Left ventricle myocardium inferior (tissue), 1 donor: Measurements from ENCODE around the gene FARS2. TPM values are rescaled to one million over a fixed set of nuclear protein-coding genes. Genes with fewer than 3 reads are reported as not detected.

Experiments used
- DNase-seq: peaks from one replicate; pipeline ENCODE4 v3.0.0-alpha.2; 2020
- H3K27ac ChIP-seq: fragments of 200-600 bp; replicated peaks from 2 replicates; pipeline ENCODE4 v1.8.0; 2021
- H3K27me3 ChIP-seq: fragments of 200-600 bp; 2 replicates; pipeline ENCODE4 v1.8.0; 2021; ENCODE audit warnings: low read depth
- H3K36me3 ChIP-seq: fragments of 200-600 bp; 2 replicates; pipeline ENCODE4 v1.8.0; 2021
- H3K4me1 ChIP-seq: fragments of 200-600 bp; 2 replicates; pipeline ENCODE4 v1.8.0; 2021
- H3K4me3 ChIP-seq: fragments of 200-600 bp; 2 replicates; pipeline ENCODE4 v1.8.0; 2021; ENCODE audit warnings: mild to moderate bottlenecking, moderate library complexity
- H3K9me3 ChIP-seq: fragments of 200-600 bp; replicated peaks from 2 replicates; pipeline ENCODE4 v1.8.0; 2021
- intact Hi-C: fragments of 100-400 bp; cut with micrococcal nuclease; formaldehyde crosslinking; loops from one replicate; pipeline ENCODE4 v1.11.0; 2022
- total RNA-seq: library from RNA; stranded (reverse); fragmentation: NEBNext Ultra II Directional; extraction: Animal tissue kit (Norgen Biotek cat#: 25700); gene quantifications from one replicate; pipeline ENCODE4 v1.2.1, GENCODE V29; 2021
- TF ChIP-seq, protein P1 (sequence below): fragments of 200-600 bp; IDR thresholded peaks from 2 replicates; pipeline ENCODE4 v1.8.0; 2021; ENCODE audit warnings: antibody characterized with exemption, mild to moderate bottlenecking, borderline replicate concordance
- donor health status: DM: no; HTN: yes; CAD: no; lungs with severe emphysema.

FARS2 gene
- total RNA-seq, 1 donor from 2014 or later: 16.7 TPM

DNA sequence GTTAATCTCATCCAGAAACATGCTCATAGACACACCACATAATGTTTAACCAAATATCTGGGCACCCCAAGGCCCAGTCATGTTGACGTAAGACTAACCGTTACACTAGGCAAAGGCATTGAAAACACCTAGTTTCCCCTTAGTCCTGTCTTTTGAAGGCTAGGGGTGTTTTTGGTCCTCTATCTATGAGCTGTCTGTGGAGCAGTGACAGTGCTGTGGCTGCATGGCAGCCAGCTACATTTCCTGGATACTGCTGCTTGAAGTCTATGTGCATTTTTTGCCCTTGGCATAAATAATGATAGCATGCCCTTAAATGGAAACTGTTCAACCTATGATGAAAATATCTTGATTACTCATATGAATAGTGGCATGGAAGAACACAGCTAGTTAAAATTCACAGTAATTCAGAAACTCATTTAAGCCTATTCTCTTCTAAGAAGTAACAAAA, 18.6 kb downstream of the FARS2 start:
- H3K9me3 ChIP-seq: no peaks in the 10 kb centered on the region
- intact Hi-C loops: no loop called here
- no peaks in the 10 kb centered on the region for H3K36me3 ChIP-seq
- DNase-seq: no peak
- TF ChIP-seq, protein P1, sequence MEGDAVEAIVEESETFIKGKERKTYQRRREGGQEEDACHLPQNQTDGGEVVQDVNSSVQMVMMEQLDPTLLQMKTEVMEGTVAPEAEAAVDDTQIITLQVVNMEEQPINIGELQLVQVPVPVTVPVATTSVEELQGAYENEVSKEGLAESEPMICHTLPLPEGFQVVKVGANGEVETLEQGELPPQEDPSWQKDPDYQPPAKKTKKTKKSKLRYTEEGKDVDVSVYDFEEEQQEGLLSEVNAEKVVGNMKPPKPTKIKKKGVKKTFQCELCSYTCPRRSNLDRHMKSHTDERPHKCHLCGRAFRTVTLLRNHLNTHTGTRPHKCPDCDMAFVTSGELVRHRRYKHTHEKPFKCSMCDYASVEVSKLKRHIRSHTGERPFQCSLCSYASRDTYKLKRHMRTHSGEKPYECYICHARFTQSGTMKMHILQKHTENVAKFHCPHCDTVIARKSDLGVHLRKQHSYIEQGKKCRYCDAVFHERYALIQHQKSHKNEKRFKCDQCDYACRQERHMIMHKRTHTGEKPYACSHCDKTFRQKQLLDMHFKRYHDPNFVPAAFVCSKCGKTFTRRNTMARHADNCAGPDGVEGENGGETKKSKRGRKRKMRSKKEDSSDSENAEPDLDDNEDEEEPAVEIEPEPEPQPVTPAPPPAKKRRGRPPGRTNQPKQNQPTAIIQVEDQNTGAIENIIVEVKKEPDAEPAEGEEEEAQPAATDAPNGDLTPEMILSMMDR: no peak
- no peak overlapping the region for H3K4me3 ChIP-seq
- no peak overlapping the region for H3K27ac ChIP-seq
- H3K27me3 ChIP-seq: no peaks in the 10 kb centered on the region
- no peaks in the 10 kb centered on the region for H3K4me1 ChIP-seq

GRCh38 chr6:5280920-5281319, 19.6 kb downstream of the FARS2 start:
- TF ChIP-seq, protein P1: no peak
- Histone ChIP-seq H3K27me3 (no peaks in the 10 kb centered on the region), H3K36me3 (no peaks in the 10 kb centered on the region), H3K27ac (no peak overlapping the region), H3K9me3 (no peaks in the 10 kb centered on the region), H3K4me1 (no peaks in the 10 kb centered on the region), H3K4me3 (no peak overlapping the region)
- DNase-seq: no peak
- intact Hi-C loops: no loop called here

DNA sequence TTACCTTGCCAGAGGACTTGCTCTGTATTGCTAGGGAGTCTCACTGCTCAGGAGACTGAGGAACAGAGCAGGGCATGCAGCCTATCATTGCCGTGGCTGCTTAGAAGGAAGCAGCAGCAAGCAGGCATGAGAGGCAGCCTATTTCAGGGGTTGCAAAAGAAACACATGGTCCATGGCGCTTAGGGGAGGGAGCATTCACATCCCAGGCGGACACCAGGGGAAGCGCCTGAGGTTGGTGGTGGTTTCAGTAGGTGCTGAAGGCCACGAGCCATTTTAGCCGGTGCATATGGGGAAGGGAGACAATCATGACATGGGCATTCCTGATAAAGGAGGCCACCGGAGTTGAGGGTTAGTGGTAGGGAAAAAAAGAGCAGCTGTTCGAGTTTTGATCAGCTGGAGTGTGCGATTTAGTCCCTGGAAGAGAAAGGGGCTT, 20.9 kb downstream of the FARS2 start:
- H3K27ac ChIP-seq: no peak overlapping the region
- no peak for DNase-seq
- intact Hi-C loops: no loop called here
- no peak overlapping the region for H3K4me3 ChIP-seq
- no peaks in the 10 kb centered on the region for H3K27me3 ChIP-seq
- peaks cover 6% of the 10 kb centered on the region for H3K4me1 ChIP-seq
- TF ChIP-seq, protein P1: no peak
- H3K9me3 ChIP-seq: no peaks in the 10 kb centered on the region
- no peaks in the 10 kb centered on the region for H3K36me3 ChIP-seq

DNA sequence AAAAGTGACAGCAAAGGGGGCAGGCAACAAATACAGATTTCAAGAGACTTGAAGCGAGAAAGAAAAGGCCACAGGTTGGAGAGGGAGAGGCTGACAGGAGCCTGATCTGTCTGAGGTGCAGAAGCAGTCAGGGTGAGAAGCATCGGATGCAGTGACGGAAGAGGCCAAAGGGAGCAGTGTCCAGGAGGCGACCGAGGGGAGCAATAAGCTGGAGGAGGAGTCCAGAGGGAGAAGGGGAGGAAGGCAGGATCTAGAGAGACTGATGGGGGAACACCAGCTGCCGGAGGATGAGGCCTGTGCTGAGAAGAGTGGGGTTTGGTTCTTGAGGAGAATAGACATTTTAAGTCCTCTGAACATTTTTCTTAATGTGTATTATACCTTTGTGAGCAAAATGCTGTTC, 23.8 kb downstream of the FARS2 start:
- H3K27me3 ChIP-seq: no peaks in the 10 kb centered on the region
- H3K27ac ChIP-seq: no peak overlapping the region
- no peak overlapping the region for H3K4me3 ChIP-seq
- intact Hi-C loops: no loop called here
- DNase-seq: no peak
- TF ChIP-seq, protein P1: no peak
- peaks cover 19% of the 10 kb centered on the region for H3K4me1 ChIP-seq
- H3K9me3 ChIP-seq: no peaks in the 10 kb centered on the region
- no peaks in the 10 kb centered on the region for H3K36me3 ChIP-seq

DNA sequence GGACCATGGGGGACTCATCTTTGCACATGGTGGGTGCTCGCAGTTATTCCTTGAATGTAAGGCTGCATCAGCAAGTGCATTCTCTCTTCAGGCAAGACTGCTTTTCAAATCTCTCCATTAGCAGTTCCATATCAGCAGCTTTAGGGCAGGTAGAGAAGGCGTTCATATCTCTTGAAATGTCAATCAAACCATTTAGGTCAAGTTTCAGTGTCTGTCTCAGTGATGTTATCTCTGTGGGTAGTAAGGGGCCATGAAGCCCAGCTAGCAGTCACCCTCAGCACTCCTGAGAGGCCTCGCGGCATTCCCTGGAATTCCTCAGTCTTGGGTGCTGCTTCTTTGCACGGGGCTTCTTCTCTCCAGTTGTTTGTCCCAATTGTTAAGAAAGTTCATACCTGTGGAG, 24.2 kb downstream of the FARS2 start:
- no peak overlapping the region for H3K27ac ChIP-seq
- no peaks in the 10 kb centered on the region for H3K27me3 ChIP-seq
- peaks cover 19% of the 10 kb centered on the region for H3K4me1 ChIP-seq
- H3K4me3 ChIP-seq: no peak overlapping the region
- H3K36me3 ChIP-seq: no peaks in the 10 kb centered on the region
- TF ChIP-seq, protein P1: no peak
- no peak for DNase-seq
- no peaks in the 10 kb centered on the region for H3K9me3 ChIP-seq
- intact Hi-C loops: no loop called here

DNA sequence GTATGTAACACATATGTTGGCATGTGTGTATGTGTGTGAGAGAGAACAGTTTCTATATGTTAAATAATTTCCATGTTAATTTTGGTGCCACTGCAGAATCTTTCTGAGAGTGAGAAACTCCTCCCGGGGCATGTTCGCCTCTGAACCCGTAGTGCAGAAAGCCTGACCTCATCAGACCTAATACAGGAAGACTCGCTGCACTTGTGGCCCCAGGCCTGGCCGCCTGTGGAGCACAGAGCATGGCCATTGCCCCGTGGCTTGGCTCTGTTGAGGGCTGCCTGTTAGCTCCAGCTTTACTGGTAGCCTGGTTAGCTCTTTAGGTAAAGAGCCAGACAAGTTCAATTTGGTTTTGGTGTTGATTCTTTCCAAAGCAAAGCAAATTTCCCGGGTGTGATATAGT, 25.5 kb downstream of the FARS2 start:
- TF ChIP-seq, protein P1: no peak
- no peaks in the 10 kb centered on the region for H3K9me3 ChIP-seq
- peak overlapping the region; percentile 76 for H3K27ac ChIP-seq
- peaks cover 19% of the 10 kb centered on the region for H3K4me1 ChIP-seq
- intact Hi-C loops: no loop called here
- no peak overlapping the region for H3K4me3 ChIP-seq
- H3K27me3 ChIP-seq: no peaks in the 10 kb centered on the region
- DNase-seq: no peak
- no peaks in the 10 kb centered on the region for H3K36me3 ChIP-seq
